ENCODE data around the gene RAB33A.

RAB33A gene

DNA sequence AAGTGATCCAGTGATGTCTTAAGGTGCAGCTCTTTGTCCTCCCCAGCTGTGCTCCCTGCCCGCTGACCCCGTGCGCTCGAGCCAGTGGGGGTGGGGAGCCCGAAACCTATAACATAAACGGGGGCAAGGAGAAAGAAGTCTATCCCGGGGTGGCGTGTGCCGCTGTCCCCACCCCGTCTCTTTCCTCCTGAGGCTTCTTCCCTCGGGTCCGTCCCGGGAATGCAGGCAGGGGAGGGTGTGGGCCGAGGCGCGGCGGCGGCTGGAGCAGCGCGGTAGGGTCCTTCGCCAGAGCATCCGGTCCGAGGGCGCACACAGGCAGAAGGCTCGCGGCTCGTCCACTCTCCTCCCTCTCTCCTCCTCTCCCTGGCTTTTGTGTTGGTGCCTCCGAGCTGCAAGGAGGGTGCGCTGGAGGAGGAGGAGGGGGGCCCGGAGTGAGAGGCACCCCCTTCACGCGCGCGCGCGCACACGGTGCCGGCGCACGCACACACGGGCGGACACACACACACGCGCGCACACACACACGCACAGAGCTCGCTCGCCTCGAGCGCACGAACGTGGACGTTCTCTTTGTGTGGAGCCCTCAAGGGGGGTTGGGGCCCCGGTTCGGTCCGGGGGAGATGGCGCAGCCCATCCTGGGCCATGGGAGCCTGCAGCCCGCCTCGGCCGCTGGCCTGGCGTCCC lies at the start of gene RAB33A:
TSS of gene RAB33A (plus strand) at position 517 of the 681 bp plus-strand sequence. CDS start at position 618, 101 bp downstream.
- DNase-seq (ENCODE audit: low read depth in 3 of 3): peak in 1 of 3 donors; percentile 22

DNA sequence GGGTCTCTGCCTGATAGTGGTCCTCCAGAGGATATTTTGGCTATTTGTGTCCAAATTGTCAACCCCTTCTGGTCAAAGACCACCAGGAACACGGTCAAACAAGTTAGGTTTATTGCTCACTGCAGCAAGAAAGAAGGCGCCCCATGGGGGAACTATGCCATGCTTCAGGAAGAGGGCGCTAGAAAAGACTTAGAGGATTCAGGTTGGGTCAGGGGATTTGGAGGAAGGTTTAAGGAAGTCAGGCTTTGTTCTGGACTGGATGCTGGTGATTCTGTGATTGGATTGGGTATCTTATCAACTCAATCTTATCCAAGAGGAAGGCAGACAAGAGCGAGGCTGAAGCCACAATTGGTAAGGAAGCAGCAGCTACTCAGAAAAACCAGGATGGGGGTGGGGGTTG lies 47.2 kb upstream of the RAB33A start:
- DNase-seq (ENCODE audit: low read depth in 3 of 3): no peak

- DNase-seq (ENCODE audit: low read depth in 3 of 3): no peak
Measured at GRCh38 chrX:130125091-130125874, 46.5 kb upstream of the RAB33A start.

- DNase-seq (ENCODE audit: low read depth in 3 of 3): no peak
Measured at GRCh38 chrX:130130990-130131389, 40.8 kb upstream of the RAB33A start.

GRCh38 chrX:130136496-130136895 lies 35.3 kb upstream of the RAB33A start:
- DNase-seq (ENCODE audit: low read depth in 3 of 3): no peak

GRCh38 chrX:130136961-130137360 lies 34.8 kb upstream of the RAB33A start:
- no peak for DNase-seq (ENCODE audit: low read depth in 3 of 3)

- no peak for DNase-seq (ENCODE audit: low read depth in 3 of 3)
Measured at GRCh38 chrX:130139474-130140201, 32.1 kb upstream of the RAB33A start.

DNA sequence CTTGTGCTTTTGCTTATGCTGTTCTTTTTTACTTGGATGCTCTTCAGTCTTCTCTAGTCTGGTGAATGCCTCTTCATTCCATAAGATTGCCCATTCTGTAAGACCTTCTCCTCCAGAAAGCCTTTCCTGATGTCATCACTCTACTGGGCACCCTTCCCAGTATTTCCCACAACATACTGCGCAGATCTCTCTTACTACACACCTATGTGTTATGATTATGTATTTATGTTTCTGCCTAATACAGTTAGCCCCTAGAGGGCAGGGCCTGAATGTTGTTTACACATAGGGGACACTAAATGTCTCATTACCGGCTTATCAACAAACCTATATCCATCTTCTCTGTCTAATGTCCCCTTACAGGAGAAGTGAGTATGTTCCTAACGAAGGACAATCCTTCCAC lies 27.3 kb upstream of the RAB33A start:
- no peak for DNase-seq (ENCODE audit: low read depth in 3 of 3)

GRCh38 chrX:130145123-130145522 lies 26.6 kb upstream of the RAB33A start:
- DNase-seq (ENCODE audit: low read depth in 3 of 3): no peak

DNA sequence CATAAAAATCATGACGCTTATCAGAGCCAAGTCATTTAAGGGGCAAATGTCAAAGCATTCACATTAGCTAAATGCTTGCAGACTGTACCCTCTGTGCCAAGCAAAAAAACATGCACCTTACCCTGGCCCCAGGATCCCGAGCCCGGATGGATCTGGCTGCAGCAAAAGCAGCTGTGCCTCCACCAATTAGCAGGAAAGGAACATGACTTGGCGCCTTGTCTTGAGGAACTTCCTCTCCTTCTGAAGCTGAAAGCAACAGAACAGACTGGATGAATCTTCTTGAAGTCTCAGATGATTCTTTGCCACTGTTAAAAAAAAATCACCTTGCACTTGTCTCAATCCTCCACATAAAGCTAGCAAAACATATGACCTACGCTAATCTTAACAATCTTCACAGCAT lies 24.1 kb upstream of the RAB33A start:
- no peak for DNase-seq (ENCODE audit: low read depth in 3 of 3)

DNA sequence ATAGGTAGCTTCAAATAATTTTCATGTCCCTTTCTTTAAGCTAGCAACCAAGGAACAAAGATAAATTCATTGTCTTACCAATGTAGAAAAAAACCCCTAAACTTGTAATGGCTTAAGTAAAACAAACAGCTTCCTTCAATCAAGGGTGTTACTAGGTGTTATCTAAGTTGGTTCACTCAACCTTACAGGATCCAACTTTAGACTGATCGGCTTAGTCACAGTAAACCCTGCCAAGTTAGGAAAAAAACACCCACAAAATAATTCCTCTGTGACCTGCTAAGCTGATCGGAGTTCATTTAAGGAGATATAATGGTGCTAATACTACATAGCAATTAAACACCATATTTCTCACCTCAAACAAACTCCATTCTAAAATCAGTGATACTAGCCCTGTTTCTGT lies 16.2 kb upstream of the RAB33A start:
- no peak for DNase-seq (ENCODE audit: low read depth in 3 of 3)

DNA sequence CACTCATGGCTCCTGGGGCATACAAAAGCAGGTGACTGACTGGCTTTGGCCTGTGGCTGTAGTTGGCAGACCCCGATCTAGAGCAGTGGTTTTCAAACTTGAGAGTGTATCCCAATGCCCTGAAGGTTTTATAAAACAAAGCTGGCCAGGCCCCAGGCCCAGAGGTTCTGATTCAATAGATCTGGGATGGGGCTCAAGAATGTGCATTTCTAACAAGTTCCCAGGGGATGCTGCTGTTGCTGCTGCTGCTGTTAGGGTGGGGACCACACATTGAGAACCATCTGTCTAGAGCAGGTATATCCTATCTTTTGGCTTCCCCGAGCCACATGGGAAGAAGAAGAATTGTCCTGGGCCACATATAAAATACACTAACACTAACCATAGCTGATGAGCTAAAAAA lies 13.5 kb upstream of the RAB33A start:
- no peak for DNase-seq (ENCODE audit: low read depth in 3 of 3)

DNA sequence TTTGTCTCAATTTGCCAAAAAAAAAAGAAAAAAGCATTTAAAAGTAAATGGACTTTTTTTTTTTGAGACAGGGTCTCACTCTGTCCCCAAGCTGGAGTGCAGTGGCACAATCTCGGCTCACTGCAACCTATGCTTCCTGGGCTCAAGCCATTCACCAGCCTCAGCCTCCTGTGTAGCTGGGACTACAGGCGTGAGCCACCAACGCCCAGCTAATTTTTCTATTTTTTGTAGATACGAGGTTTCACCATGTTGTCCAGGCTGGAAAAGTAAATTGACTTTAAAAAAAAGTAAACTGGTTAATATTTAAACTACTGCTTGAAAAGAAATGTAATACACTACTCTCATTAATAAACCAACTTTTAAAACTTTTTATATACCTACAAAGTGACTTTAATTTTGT lies 12.0 kb upstream of the RAB33A start:
- DNase-seq (ENCODE audit: low read depth in 3 of 3): no peak

DNA sequence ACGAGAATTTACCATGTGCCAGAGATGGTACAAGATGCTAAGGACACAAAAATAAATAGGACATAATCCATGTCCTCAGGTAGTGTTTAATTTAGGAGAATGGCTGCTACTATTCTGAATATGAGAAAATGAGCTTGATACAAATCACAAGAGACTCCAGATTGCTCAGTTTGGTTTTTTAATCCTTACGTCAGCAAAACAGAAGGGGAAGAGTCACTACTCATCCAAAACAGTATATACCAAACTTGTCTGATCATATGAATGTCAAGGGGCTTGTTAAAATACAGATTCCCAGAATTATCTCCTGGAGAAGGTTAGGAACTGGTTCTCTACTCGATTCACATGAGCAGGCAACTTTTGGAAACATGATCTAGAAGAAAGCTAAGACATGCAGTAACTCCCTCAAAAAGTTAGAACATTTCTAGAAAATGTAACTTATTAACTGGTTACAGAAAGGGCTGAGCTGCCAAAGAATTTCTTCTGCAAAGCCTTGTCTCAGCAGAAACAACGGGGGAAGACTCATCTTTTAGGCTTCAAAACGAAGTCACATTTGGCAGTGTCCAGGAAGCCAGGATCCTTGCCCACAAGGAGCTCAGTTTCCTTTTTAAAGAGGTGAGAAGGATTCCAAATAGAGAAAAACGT lies 9.5 kb upstream of the RAB33A start:
- no peak for DNase-seq (ENCODE audit: low read depth in 3 of 3)

GRCh38 chrX:130163398-130163797 lies 8.4 kb upstream of the RAB33A start:
- DNase-seq (ENCODE audit: low read depth in 3 of 3): no peak

DNA sequence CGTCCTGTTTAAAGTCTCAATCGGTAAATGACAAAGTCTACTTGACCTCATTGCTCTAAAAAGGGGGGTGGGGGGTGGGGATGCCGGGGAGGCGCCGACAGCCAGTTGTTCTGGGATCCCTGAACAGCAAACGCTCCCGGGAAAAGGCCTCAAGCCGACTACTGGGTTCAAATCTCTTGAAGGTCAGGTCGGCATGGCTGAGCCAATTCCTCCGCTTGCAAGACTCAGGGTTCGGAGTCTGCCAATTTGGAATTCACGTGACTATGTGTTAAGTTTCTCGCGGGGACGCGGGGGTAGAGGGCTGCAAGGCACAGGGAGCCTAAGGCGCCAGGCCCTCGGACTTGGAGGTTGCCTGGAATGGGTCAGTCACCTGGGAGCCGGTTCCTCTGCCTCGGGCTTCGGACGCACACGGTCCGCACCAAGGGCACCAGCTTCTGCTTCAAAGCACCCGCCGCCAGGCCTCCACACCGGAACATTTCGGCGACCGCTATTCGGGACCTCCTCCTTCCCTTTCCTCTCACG lies 6.5 kb upstream of the RAB33A start:
- DNase-seq (ENCODE audit: low read depth in 3 of 3): no peak

DNA sequence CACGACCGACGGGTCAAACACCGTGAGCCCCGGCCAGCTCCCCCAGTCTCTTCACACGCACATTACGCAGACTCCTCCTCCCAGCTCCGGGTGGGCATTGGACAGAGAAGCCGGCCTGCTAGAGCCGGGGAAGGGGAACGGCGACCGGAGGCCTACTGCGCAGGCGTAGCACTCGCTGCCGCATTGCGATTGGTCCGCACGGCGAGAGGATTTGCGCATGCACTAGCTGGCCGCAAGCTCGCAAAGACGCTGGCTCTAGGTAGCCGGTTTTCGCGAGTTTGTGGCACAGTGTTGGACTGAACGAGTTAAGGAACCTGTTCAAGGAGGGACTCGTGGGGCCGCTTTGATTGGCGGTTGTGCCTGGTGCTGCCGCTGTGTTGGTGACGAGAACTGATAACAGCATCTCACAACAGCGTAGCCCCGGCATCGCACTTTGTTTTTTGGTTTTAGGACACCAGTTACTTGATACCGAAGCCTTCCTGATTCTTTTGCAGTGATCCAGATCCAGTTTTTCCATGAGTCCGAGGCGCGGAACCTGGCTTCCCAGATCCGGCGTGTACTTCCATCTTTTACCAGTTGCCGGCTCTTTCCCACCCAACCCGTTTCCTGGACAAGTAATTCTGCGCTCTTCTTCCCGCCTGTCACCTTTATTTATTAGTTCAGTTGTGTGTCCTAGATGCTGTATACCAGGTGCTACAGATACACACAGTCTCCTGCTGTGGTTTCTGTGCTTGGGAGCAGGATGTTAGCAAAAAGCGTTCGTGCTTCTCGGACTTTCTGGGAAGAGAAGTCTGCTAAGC lies 5.9 kb upstream of the RAB33A start, which contains the start of gene AIFM1:
TSS of gene AIFM1 (minus strand) at position 139 of the 800 bp plus-strand sequence. CDS start 185 bp downstream, outside the sequence.
- peak; percentile 67 to 73 (median 73) for DNase-seq (ENCODE audit: low read depth in 3 of 3)

DNA sequence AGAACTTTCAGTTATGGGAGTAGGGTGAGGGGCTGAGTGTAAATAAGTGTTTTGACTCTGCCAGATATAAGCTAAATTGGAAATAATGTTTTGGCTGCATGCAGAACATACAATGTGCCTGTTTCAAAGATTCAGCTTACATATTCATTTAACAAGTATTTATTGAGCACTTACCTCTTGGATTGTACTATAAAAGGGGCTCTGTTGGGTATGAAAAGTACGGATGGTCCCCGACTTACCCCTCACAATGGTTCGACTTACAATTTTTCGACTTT lies 5.3 kb upstream of the RAB33A start:
- DNase-seq (ENCODE audit: low read depth in 3 of 3): no peak

DNA sequence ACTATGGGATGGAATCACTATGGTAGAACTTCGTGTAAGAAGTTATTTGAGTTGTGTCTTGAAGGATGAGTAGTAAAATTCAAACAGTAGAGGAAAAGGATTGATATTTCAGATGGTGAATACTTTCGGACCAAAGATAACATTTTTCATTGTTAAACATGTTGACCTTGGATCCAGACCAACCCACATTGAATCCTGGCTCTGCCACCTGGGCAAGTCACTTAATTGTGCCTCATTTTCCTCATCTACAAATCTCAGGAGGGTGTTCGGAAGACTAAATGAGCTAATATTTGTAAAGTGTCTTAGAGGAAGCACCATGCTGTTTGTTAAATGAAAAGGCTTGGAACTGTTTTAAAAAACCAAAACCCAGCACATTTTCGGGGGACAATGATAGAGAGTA lies 4.7 kb upstream of the RAB33A start:
- no peak for DNase-seq (ENCODE audit: low read depth in 3 of 3)

DNA sequence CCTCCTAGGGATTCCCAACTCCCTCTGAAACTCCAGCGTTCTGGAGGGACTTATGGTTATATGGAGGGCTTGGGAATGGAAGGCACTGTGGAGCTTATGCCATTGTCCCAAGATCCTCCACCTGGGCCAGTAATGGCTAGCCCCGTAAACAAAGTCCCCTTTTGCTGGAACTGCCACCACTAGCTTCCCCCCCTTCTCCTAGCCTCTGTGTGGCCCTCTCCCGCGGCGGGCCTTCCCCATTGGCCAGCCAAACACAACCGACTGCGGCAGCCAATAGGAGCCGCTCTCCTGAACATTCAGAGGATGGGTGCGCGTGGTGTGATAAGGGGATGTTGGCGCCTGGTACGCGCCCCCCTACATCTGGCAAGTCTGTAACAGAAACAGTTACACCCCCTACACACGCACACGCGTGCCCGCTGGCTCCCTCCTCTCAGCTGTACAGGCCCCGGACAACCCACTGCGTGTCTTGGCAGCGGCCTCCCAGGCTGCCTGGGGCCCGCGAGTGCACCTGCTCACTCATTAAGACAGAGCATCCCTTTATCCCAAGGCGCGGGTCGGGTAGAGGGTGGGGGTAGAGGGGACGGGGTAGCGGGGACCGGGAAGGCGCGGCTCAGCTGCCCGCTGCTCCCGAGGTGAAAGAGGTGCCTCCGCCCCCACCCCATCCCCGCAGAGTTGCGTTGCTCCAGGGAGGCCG lies 863 bp upstream of the RAB33A start:
- DNase-seq (ENCODE audit: low read depth in 3 of 3): peak; percentile 36 to 50 (median 44)

Data from stimulated activated CD4-positive, alpha-beta T cell treated with anti-CD3 and anti-CD28 coated beads, TNF-alpha, amount 100 ng/mL, for 48 hours (primary cell).